Heart left ventricle (tissue), 16 donors: ENCODE measurements around the gene MARK3. TPM values are rescaled to one million over a fixed set of nuclear protein-coding genes. Genes with fewer than 3 reads are reported as not detected.

Experiments
- ATAC-seq, 4 donors: fragments of 200-7000 bp; cut with Tn5 transposase; one replicate each; pipeline ENCODE4 v1.9.1; 2020 to 2022; ENCODE audit warnings: moderate library complexity in 4 of 4, mild to moderate bottlenecking in 3 of 4, moderate number of reproducible peaks in 1 of 4
- DNase-seq, 5 donors: peaks; one replicate each; pipeline ENCODE4 v3.0.0-alpha.2; 2020
- H3K27ac ChIP-seq, 12 donors: fragments of 200-600 bp; sonication (generic) in 4 of 12; one replicate each; pipeline versions ENCODE4 v1.5.0 to v1.8.0; 2016 to 2022; ENCODE audit warnings: mild to moderate bottlenecking in 2 of 12
- H3K27me3 ChIP-seq, 9 donors: fragments of 200-600 bp; sonication (generic) in 2 of 9; one replicate each; pipeline versions ENCODE4 v1.5.1 to v1.8.0; 2016 to 2022; ENCODE audit warnings: mild to moderate bottlenecking in 3 of 9
- H3K36me3 ChIP-seq, 9 donors: fragments of 200-600 bp; sonication (generic) in 2 of 9; one replicate each; pipeline versions ENCODE4 v1.5.0 to v1.8.0; 2018 to 2022; ENCODE audit warnings: mild to moderate bottlenecking in 2 of 9
- H3K4me1 ChIP-seq, 12 donors: fragments of 200-600 bp; sonication (generic) in 4 of 12; one replicate each; pipeline versions ENCODE4 v1.5.0 to v1.8.0; 2016 to 2022; ENCODE audit warnings: mild to moderate bottlenecking in 3 of 12
- H3K4me3 ChIP-seq, 12 donors: fragments of 200-600 bp; sonication (generic) in 4 of 12; one replicate each; pipeline versions ENCODE4 v1.5.0 to v1.8.0; 2017 to 2022; ENCODE audit warnings: mild to moderate bottlenecking in 9 of 12, moderate library complexity in 4 of 12
- H3K9me3 ChIP-seq, 12 donors: fragments of 200-600 bp; sonication (generic) in 4 of 12; one replicate each; pipeline versions ENCODE4 v1.5.0 to v1.8.0; 2016 to 2022; ENCODE audit warnings: mild to moderate bottlenecking in 1 of 12
- POLR2A ChIP-seq, 2 donors: fragments of 450-650 bp; IDR thresholded peaks; one replicate each; pipeline ENCODE4 v1.6.1; 2017; ENCODE audit warnings: antibody characterized with exemption in 2 of 2, mild to moderate bottlenecking in 2 of 2, moderate library complexity in 2 of 2
- WGBS, 4 donors: extraction: QIAGEN DNeasy Blood & Tissue Kit in 2 of 4; methylation state at CpG; one replicate each; pipeline versions ENCODE4 v1.1.5 to v1.1.7; 2013 to 2018; 5-methylcytosine and 5-hydroxymethylcytosine counted together
- intact Hi-C, 10 donors: fragments of 100-400 bp; cut with DNase I; formaldehyde crosslinking; loops; one replicate each; pipeline versions ENCODE4 v1.11.1 to v1.14.2; 2022
- polyA plus RNA-seq, 2 donors: library from polyadenylated mRNA; stranded (reverse); fragments of 200-250 nt; gene quantifications; one replicate each; pipeline ENCODE4 v1.2.3, GENCODE V29; 2013
- total RNA-seq, 9 donors: library from RNA; depleted of rRNA in 2 of 9; stranded (reverse); fragments of >200 nt in 2 of 9; fragmentation: NEBNext Ultra II Directional in 3 of 9; extraction: Animal tissue kit (Norgen Biotek cat#: 25700) in 3 of 9; gene quantifications; one replicate each; pipeline versions ENCODE4 v1.1.0 to v1.2.4, GENCODE V29; 2016 to 2023
- TF ChIP-seq, protein P1 (sequence below), 12 donors: fragments of 200-600 bp; sonication (generic) in 4 of 12; IDR thresholded peaks; one replicate each; pipeline versions ENCODE4 v1.5.0 to v1.8.0; 2018 to 2022; ENCODE audit warnings: antibody characterized with exemption in 12 of 12, mild to moderate bottlenecking in 5 of 12
- donor health status: ischemic (EF 13 %, LVEDD 7.1; RV severe dilation, severe dysfunction).
- donor health status: healthy with polysubstance abuse.
- donor health status: DM: no; HTN: yes; CAD: no.
- donor health status: DM: no; HTN: no; CAD: no.
- donor health status: ischemic (EF 25% LVEDD 6.9; RV normal size, moderate dysfunction).
- donor health status: ischemic (EF 25% LVEDD 5.7; RV mildly dilated, moderate dysfunction).
- donor health status: healthy.
- donor health status: DM: yes; HTN: yes; CAD: no.
- donor health status: ischemic (EF 35%, LVEDD 5.7; RV mildly dilated, moderate dysfunction).
- donor health status: nonischemic (EF 11% LVEDD 7.7; RV severe dilation, severe dysfunction).
- donor health status: DM: yes; HTN: yes; CAD: no.
- donor health status: PGD.
- donor health status: ischemic (EF 29% LVEDD 5.4; RV normal size, mild dysfunction).
- donor health status: nonischemic (EF 23%, LVEDD 6.1; RV moderate dilation, normal function).

The MARK3 gene
- total and polyA plus RNA-seq, 11 donors = 54.0 to 156 (median 111) TPM

DNA sequence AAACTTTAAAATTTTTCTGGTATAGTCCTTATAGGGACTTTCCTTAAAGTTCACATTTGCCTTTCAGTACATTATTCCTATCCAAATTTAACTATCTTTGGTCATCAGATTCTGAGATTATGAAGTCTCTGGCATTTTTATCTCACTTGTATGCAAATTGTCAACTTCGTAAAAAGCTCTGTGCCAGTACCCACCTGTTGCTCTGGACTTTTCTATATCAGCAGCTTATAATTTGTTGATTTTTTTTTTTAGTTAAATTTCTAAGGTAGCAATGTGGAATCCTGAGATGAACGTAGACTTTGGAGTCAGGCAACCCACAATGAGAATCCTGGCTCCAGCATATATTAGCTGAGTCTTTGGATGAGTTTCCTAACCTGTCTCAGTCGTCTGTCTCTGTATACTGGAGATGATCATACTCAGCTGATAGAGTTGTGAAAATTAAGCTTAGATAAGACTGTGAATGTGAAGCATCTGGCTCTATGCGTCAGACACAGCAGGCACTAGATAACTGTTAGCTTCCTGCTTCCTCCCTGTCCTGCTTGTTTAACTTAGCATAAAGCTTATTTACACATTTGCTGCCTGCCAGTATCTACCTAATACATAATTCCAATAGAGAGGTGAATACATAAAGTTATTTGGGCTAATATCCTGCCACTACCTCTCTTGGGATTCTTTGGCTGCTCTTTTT, 59.8 kb downstream of the MARK3 start:
- H3K27ac ChIP-seq = peak overlapping the region in 3 of 12 donors; percentile 9 to 23 (median 12)
- TF ChIP-seq POLR2A (IDR thresholded peaks at IDR 0.05) = no peak
- TF ChIP-seq, protein P1, sequence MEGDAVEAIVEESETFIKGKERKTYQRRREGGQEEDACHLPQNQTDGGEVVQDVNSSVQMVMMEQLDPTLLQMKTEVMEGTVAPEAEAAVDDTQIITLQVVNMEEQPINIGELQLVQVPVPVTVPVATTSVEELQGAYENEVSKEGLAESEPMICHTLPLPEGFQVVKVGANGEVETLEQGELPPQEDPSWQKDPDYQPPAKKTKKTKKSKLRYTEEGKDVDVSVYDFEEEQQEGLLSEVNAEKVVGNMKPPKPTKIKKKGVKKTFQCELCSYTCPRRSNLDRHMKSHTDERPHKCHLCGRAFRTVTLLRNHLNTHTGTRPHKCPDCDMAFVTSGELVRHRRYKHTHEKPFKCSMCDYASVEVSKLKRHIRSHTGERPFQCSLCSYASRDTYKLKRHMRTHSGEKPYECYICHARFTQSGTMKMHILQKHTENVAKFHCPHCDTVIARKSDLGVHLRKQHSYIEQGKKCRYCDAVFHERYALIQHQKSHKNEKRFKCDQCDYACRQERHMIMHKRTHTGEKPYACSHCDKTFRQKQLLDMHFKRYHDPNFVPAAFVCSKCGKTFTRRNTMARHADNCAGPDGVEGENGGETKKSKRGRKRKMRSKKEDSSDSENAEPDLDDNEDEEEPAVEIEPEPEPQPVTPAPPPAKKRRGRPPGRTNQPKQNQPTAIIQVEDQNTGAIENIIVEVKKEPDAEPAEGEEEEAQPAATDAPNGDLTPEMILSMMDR (IDR thresholded peaks at IDR 0.05) = no peak
- intact Hi-C loops = loop anchor here in 3 of 10 donors (5.0 to 10.0 kb wide), 3 partner anchors 38 to 53 kb away; no protein-coding TSS in a partner anchor
- ATAC-seq (peak; percentile 19 to 71 (median 62)), DNase-seq (no peak)
- no peaks in the 10 kb centered on the region for H3K9me3 ChIP-seq
- no peak overlapping the region for H3K4me3 ChIP-seq
- H3K27me3 ChIP-seq = no peaks in the 10 kb centered on the region
- WGBS, 4 donors = 41 to 53% (median 47%) methylated on average over 4 of the region's 4 CpGs
- peaks cover 0 to 16% (median 5%) of the 10 kb centered on the region in 9 donors for H3K36me3 ChIP-seq
- H3K4me1 ChIP-seq = peaks cover 10 to 72% (median 41%) of the 10 kb centered on the region in 12 donors

DNA sequence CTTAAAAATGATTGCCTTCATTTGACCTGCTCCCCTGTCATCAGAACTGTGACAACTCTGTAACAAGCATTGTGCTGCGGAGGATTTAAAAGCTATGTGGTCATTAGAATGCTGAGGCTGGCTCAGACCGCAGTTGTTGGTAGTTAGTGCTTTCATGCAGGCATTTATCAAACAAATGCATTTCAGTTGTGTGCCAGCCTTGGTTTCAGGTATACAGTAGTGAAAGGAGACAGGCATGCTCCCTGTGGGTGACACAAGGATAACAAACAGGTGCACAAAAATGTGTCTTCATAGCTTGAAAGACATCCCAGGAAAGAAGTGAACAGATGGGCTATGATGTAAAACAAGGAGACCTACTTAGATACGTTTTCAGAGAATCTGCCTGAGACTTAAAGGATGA, 60.6 kb downstream of the MARK3 start:
- DNase-seq (no peak), ATAC-seq (peak in 3 of 4 donors; percentile 26 to 47 (median 28))
- Histone ChIP-seq H3K27me3 (no peaks in the 10 kb centered on the region), H3K36me3 (peaks cover 0 to 12% (median 0%) of the 10 kb centered on the region in 9 donors), H3K27ac (peak overlapping the region in 3 of 12 donors; percentile 9 to 23 (median 12)), H3K9me3 (no peaks in the 10 kb centered on the region), H3K4me1 (peaks cover 10 to 72% (median 45%) of the 10 kb centered on the region in 12 donors), H3K4me3 (no peak overlapping the region)
- intact Hi-C loops = loop anchor here in 3 of 10 donors (5.0 to 10.0 kb wide), 3 partner anchors 39 to 54 kb away; no protein-coding TSS in a partner anchor
- TF ChIP-seq, protein P1 (IDR thresholded peaks at IDR 0.05) = no peak
- no peak for TF ChIP-seq POLR2A (IDR thresholded peaks at IDR 0.05)
- WGBS, 4 donors = 49 to 59% (median 56%) methylated on average over 3 of the region's 3 CpGs

DNA sequence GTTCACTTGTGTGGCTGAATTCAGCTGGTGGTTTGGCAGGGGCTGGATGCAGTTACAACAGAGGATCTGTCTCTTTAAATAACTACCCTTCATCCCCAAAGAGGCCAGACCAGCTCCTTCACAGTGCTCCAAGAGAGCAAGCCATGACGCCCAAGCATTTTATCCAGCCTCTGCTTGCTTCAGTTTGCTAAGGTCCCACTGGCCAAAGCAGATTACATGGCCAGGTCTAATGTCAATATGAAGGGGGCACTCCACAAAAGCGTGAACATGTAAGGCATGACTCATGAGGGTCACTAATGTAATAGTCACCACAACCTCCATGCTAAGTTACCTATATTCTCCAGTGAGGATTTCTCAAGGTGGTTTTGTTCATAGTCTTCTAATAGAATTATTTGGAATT, 62.9 kb downstream of the MARK3 start:
- 47 to 76% (median 65%) methylated on average over 2 of the region's 2 CpGs for WGBS, 4 donors
- H3K36me3 ChIP-seq = peaks cover 0 to 12% (median 4%) of the 10 kb centered on the region in 9 donors
- H3K27me3 ChIP-seq = no peaks in the 10 kb centered on the region
- ATAC-seq = peak in 3 of 4 donors; percentile 4 to 60 (median 32)
- no peak overlapping the region for H3K27ac ChIP-seq
- no peaks in the 10 kb centered on the region for H3K9me3 ChIP-seq
- DNase-seq = no peak
- no peak overlapping the region for H3K4me3 ChIP-seq
- intact Hi-C loops = loop anchor here in 3 of 10 donors (5.0 to 10.0 kb wide), 3 partner anchors 41 to 56 kb away; no protein-coding TSS in a partner anchor
- TF ChIP-seq POLR2A (IDR thresholded peaks at IDR 0.05) = no peak
- TF ChIP-seq, protein P1 (IDR thresholded peaks at IDR 0.05) = no peak
- H3K4me1 ChIP-seq = peaks cover 10 to 66% (median 44%) of the 10 kb centered on the region in 12 donors

DNA sequence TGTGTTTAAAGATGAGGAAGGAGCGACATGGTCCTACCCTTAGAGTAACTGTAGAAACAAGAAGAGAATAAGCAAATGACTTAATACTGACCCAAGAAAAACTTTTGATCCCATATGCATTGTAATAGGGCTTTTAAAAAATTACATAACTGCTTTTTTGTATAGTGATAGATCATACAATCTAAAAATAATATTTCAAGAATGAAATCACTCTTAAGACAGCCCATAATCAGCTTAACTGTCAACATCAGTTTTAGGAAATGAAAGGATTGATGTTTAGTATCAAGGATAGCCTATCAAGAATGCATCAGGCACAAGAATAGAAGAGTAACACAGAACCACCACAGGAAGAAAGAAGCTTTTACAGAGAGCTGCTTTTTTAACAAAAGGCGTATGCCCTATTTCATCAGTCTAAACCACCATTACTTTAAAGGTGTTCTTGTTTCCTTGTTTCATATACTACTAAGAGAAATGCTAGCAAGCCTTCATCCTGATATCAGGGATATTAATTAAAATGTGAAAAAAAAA, 64.5 kb downstream of the MARK3 start:
- H3K27me3 ChIP-seq = no peaks in the 10 kb centered on the region
- peaks cover 10 to 65% (median 43%) of the 10 kb centered on the region in 12 donors for H3K4me1 ChIP-seq
- DNase-seq (no peak), ATAC-seq (no peak)
- TF ChIP-seq POLR2A (IDR thresholded peaks at IDR 0.05) = no peak
- H3K36me3 ChIP-seq = peaks cover 0 to 26% (median 5%) of the 10 kb centered on the region in 9 donors
- peak overlapping the region in 4 of 12 donors; percentile 9 to 39 (median 31) for H3K27ac ChIP-seq
- intact Hi-C loops = loop anchor here in 5 of 10 donors (5.0 to 10.0 kb wide), 3 partner anchors 42 to 57 kb away; no protein-coding TSS in a partner anchor
- WGBS, 4 donors = 77 to 89% (median 80%) methylated on average over 2 of the region's 2 CpGs
- no peaks in the 10 kb centered on the region for H3K9me3 ChIP-seq
- no peak overlapping the region for H3K4me3 ChIP-seq
